Aorta (tissue), 5 donors: Measurements from ENCODE around the gene SNU13. TPM values are rescaled to one million over a fixed set of nuclear protein-coding genes. Genes with fewer than 3 reads are reported as not detected.

Source experiments
- ATAC-seq: fragments of 200-7000 bp; cut with Tn5 transposase; one replicate; pipeline ENCODE4 v1.9.1; 2022; ENCODE audit warnings: moderate library complexity; ENCODE audit not compliant: low FRiP score
- DNase-seq, 2 donors: peaks; one replicate each; pipeline ENCODE4 v3.0.0-alpha.2; 2020
- H3K27ac ChIP-seq, 2 donors: one replicate each; pipeline ENCODE4 v1.5.1; 2013; ENCODE audit warnings: low read length in 2 of 2, mild to moderate bottlenecking in 2 of 2, moderate library complexity in 2 of 2, control low read depth in 1 of 2, inconsistent platforms in 1 of 2, low read depth in 1 of 2
- H3K27me3 ChIP-seq, 2 donors: one replicate each; pipeline ENCODE4 v1.6.1; 2013; ENCODE audit warnings: control low read depth in 1 of 2, low read length in 1 of 2, mild to moderate bottlenecking in 1 of 2, moderate library complexity in 1 of 2; ENCODE audit not compliant: insufficient read depth in 2 of 2, control insufficient read depth in 1 of 2
- H3K36me3 ChIP-seq, 2 donors: one replicate each; pipeline ENCODE4 v1.6.1; 2013; ENCODE audit warnings: control low read depth in 1 of 2, low read length in 1 of 2, mild to moderate bottlenecking in 1 of 2; ENCODE audit not compliant: insufficient read depth in 2 of 2, control insufficient read depth in 1 of 2
- H3K4me1 ChIP-seq, 2 donors: one replicate each; pipeline ENCODE4 v1.6.1; 2013; ENCODE audit warnings: low read length in 2 of 2, control low read depth in 1 of 2, mild to moderate bottlenecking in 1 of 2, moderate library complexity in 1 of 2; ENCODE audit not compliant: insufficient read depth in 2 of 2, control insufficient read depth in 1 of 2
- H3K4me3 ChIP-seq, 2 donors: one replicate each; pipeline ENCODE4 v1.5.1; 2013; ENCODE audit warnings: low read length in 2 of 2, control low read depth in 1 of 2, mild to moderate bottlenecking in 1 of 2
- H3K9me3 ChIP-seq: one replicate; pipeline ENCODE4 v1.6.1; 2013; ENCODE audit warnings: mild to moderate bottlenecking, low read length; ENCODE audit not compliant: control insufficient read depth
- WGBS, 2 donors: extraction: QIAGEN DNeasy Blood & Tissue Kit; methylation state at CpG; one replicate each; pipeline ENCODE4 v1.1.7; 2013; 5-methylcytosine and 5-hydroxymethylcytosine counted together
- intact Hi-C, 2 donors: fragments of 100-400 bp; cut with DNase I; formaldehyde crosslinking; loops; one replicate each; pipeline versions ENCODE4 v1.14.2 to v1.15.0; 2022
- polyA plus RNA-seq, 2 donors: library from polyadenylated mRNA; stranded (reverse); fragments of 200-250 nt; gene quantifications; one replicate each; pipeline ENCODE4 v1.2.3, GENCODE V29; 2013
- total RNA-seq, 2 donors: library from RNA; stranded (reverse); fragmentation: NEBNext Ultra II Directional; extraction: Animal tissue kit (Norgen Biotek cat#: 25700); gene quantifications; one replicate each; pipeline ENCODE4 v1.2.1, GENCODE V29; 2021
- donor health status: healthy with polysubstance abuse.
- donor health status: Bipolar disorder and iron deficiency.
- donor health status: DM: no; HTN: no; CAD: no.
- donor health status: DM: no; HTN: no; CAD: no.
- donor health status: DM: yes; HTN: yes; CAD: no.

Gene SNU13
- total and polyA plus RNA-seq, 4 donors = 82.8 to 105 (median 92.3) TPM

GRCh38 chr22:41702763-41703162 lies 14.1 kb upstream of the SNU13 start:
- Histone ChIP-seq H3K36me3 (no peaks in the 10 kb centered on the region), H3K4me3 (no peak overlapping the region), H3K27me3 (no peaks in the 10 kb centered on the region), H3K27ac (no peak overlapping the region), H3K9me3 (no peaks in the 10 kb centered on the region), H3K4me1 (no peaks in the 10 kb centered on the region)
- ATAC-seq = no peak
- DNase-seq = no peak
- intact Hi-C loops = no loop called here
- WGBS, 2 donors = 93 to 95% methylated on average over 9 of the region's 9 CpGs

DNA sequence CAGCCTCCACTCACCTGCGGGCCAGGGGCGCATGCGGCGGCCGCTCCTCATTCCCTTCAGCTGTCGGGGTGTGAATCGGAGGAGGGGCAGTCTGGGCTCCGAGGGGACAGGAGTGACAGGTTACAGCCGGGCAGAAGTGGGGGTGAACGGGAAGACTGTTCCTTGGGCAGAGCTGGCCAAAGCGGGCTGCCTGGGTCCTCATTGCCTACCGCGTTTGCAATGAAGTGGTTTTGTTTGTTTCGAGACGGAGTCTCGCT lies 11.4 kb upstream of the SNU13 start:
- ATAC-seq = no peak
- Histone ChIP-seq H3K36me3 (no peaks in the 10 kb centered on the region), H3K9me3 (no peaks in the 10 kb centered on the region), H3K4me3 (no peak overlapping the region), H3K27ac (no peak overlapping the region), H3K4me1 (no peaks in the 10 kb centered on the region), H3K27me3 (no peaks in the 10 kb centered on the region)
- 94 to 97% methylated on average over 16 of the region's 16 CpGs for WGBS, 2 donors
- intact Hi-C loops = no loop called here
- no peak for DNase-seq

DNA sequence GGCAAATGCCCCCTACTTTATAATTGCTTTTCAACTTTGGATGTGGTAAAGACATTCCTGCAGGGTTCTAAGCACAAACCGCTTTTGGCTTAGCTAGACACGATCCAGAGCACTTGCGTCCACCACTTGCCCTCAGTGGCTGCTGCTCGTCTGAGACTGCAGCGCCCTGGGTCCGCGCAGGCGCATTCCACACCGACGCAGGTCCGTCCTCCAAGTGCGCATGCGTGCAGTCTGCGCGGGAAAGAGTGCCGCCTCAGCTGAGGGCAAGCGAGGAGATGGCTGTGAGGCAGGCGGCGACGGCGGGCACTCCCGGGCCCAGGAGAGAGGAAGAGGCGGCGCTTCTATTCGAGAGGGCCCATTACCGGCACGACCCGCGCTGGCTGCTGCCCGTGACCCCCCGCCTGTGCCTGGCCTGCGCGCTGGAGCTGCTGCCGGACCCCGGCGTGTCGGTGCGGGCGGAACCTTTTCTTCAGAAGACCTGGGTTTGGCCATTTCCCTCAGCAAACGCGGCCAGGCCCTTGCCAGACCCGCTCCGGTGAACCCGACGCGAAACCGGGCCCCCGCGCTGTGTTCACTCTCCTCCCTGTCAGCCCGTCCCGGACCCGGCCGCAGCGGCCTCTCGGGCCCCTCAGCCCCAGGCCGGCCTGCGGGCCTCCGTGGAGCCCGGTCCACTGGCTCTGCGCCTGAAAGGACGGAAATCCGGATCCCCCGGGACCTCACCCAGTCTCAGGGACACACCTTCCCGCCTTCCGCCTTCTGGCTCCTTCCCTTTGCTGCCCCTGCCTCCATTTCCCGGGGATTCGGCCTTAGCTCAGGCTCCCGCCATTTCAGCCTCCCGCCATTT lies 10.8 kb upstream of the SNU13 start, which contains the start of gene MEI1:
MEI1 (plus strand) TSS at position 240 of the 844 bp plus-strand sequence; CDS start at position 276, 36 bp downstream.
- intact Hi-C loops = no loop called here
- 38 to 40% methylated on average over 67 to 69 of the region's 69 CpGs for WGBS, 2 donors
- ATAC-seq = peak; percentile 80
- H3K27me3 ChIP-seq = no peaks in the 10 kb centered on the region
- DNase-seq = peak; percentile 94 to 96
- no peak within 1 kb of the TSS for H3K4me3 ChIP-seq
- H3K4me1 ChIP-seq = no peaks in the 10 kb centered on the region
- H3K36me3 ChIP-seq = no peaks in the 10 kb centered on the region
- no peak within 1 kb of the TSS for H3K27ac ChIP-seq
- H3K9me3 ChIP-seq = no peaks in the 10 kb centered on the region

GRCh38 chr22:41697126-41697775 lies 8.6 kb upstream of the SNU13 start:
- Histone ChIP-seq H3K9me3 (no peaks in the 10 kb centered on the region), H3K4me1 (no peaks in the 10 kb centered on the region), H3K36me3 (peaks cover 0 to 2% of the 10 kb centered on the region in 2 donors), H3K27ac (no peak overlapping the region), H3K4me3 (no peak overlapping the region), H3K27me3 (no peaks in the 10 kb centered on the region)
- peak; percentile 95 to 99 for DNase-seq
- ATAC-seq = peak; percentile 87
- intact Hi-C loops = loop anchor here (2.0 kb wide), 1 partner anchor 244 kb away; no protein-coding TSS in a partner anchor
- 24 to 25% methylated on average over 12 of the region's 12 CpGs for WGBS, 2 donors

DNA sequence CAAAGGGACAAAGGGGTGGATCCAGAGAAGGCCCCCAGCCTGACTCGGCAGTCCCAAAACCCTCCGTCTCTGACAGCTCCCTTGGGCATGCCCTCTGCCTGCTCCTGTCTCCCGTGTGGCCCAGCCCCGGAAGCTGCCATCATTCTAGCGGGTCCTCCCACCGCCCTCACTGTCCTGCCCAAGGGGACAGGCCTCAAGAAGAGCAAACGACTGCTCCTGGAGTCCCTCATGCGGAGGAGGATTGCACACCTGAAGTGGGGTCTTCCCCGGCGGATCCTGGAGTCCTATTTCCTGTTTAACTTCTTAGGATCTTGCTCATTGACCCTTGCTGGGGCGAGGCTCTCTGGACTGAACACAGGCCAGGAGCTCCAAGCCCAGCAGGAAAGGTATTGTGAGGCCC lies 8.0 kb upstream of the SNU13 start:
- no peaks in the 10 kb centered on the region for H3K27me3 ChIP-seq
- WGBS, 2 donors = 56 to 61% methylated on average over 11 of the region's 11 CpGs
- no peak overlapping the region for H3K27ac ChIP-seq
- no peak for ATAC-seq
- H3K9me3 ChIP-seq = no peaks in the 10 kb centered on the region
- intact Hi-C loops = loop anchor here (2.0 kb wide), 1 partner anchor 244 kb away; no protein-coding TSS in a partner anchor
- no peak overlapping the region for H3K4me3 ChIP-seq
- peaks cover 0 to 2% of the 10 kb centered on the region in 2 donors for H3K36me3 ChIP-seq
- H3K4me1 ChIP-seq = no peaks in the 10 kb centered on the region
- no peak for DNase-seq

GRCh38 chr22:41695211-41695610 lies 6.5 kb upstream of the SNU13 start:
- H3K36me3 ChIP-seq = peaks cover 0 to 2% of the 10 kb centered on the region in 2 donors
- intact Hi-C loops = no loop called here
- ATAC-seq (no peak), DNase-seq (no peak)
- WGBS, 2 donors = 89 to 92% methylated on average over 2 of the region's 2 CpGs
- H3K27me3 ChIP-seq = no peaks in the 10 kb centered on the region
- no peak overlapping the region for H3K27ac ChIP-seq
- H3K9me3 ChIP-seq = no peaks in the 10 kb centered on the region
- no peak overlapping the region for H3K4me3 ChIP-seq
- no peaks in the 10 kb centered on the region for H3K4me1 ChIP-seq

- peaks cover 0 to 2% of the 10 kb centered on the region in 2 donors for H3K36me3 ChIP-seq
- H3K27me3 ChIP-seq = no peaks in the 10 kb centered on the region
- no peak overlapping the region for H3K27ac ChIP-seq
- H3K4me1 ChIP-seq = no peaks in the 10 kb centered on the region
- intact Hi-C loops = no loop called here
- WGBS, 2 donors = 82 to 90% methylated on average over 3 of the region's 3 CpGs
- H3K4me3 ChIP-seq = no peak overlapping the region
- peak in 1 of 2 donors; percentile 64 for DNase-seq
- H3K9me3 ChIP-seq = no peaks in the 10 kb centered on the region
- ATAC-seq = no peak
Observed at GRCh38 chr22:41690476-41690875, 1.8 kb upstream of the SNU13 start.

DNA sequence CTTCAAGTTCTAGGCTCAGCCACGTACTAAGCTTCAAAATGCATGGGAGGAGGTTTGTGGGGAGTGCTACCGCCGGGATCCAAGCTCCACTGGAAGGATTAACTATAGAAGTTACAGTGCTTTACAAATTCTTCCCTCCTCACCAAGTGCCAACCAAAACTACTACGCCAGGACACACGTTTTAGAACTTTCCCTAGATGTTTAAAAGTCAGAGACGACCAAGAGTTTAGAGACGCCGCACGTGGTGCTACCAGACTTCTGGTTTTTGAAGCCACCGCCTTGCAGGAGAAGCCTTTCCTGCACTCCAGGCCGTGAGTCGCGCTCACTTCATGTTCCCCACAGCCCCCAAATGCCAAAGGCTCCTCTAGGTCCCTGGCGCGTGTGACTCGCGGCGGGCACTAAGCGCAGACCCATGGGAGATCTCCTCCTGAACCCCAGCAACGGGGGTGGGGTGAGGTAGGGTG lies 734 bp downstream of the SNU13 start:
- Histone ChIP-seq H3K4me3 (peak overlapping the region; percentile 53 to 62), H3K9me3 (no peaks in the 10 kb centered on the region), H3K4me1 (no peaks in the 10 kb centered on the region), H3K27me3 (no peaks in the 10 kb centered on the region), H3K36me3 (no peaks in the 10 kb centered on the region), H3K27ac (peak overlapping the region in 1 of 2 donors; percentile 80)
- intact Hi-C loops = loop anchor here in 1 of 2 donors (2.0 to 5.0 kb wide), 2 partner anchors 21 to 384 kb away; partner anchors contain the start of genes NAGA and PHETA2
- 0 to 1% methylated on average over 20 of the region's 20 CpGs for WGBS, 2 donors
- DNase-seq (peak in 1 of 2 donors; percentile 63), ATAC-seq (peak; percentile 45)
